Left cardiac atrium (tissue), 4 donors: ENCODE results near the gene POTEG. TPM values are rescaled to one million over a fixed set of nuclear protein-coding genes. Genes with fewer than 3 reads are reported as not detected.
"Not testable (repeated sequence)": the region's sequence is repeated elsewhere in the genome, so short reads cannot be mapped to it uniquely, and the experiment has no call there.

Source experiments
- ATAC-seq, 2 donors: fragments of 200-7000 bp; cut with Tn5 transposase; one replicate each; pipeline ENCODE4 v1.9.1; 2020; ENCODE audit warnings: mild to moderate bottlenecking in 2 of 2, moderate library complexity in 2 of 2
- DNase-seq: peaks from one replicate; pipeline ENCODE4 v3.0.0-alpha.2; 2020
- intact Hi-C, 2 donors: fragments of 100-400 bp; cut with DNase I; formaldehyde crosslinking; loops; one replicate each; pipeline versions ENCODE4 v1.14.1 to v1.15.1; 2022 to 2023
- long read RNA-seq: library from polyadenylated mRNA; unstranded; transcript quantifications from one replicate; pipeline ENCODE4 v2.0.0, GENCODE V29; 2021
- total RNA-seq, 2 donors: library from RNA; stranded (reverse); fragmentation: NEBNext Ultra II Directional; extraction: Animal tissue kit (Norgen Biotek cat#: 25700); gene quantifications; one replicate each; pipeline ENCODE4 v1.2.1, GENCODE V29; 2021
- donor health status: DM: no; HTN: yes; CAD: no.
- donor health status: DM: no; HTN: yes; CAD: no; lungs with severe emphysema.
- donor health status: DM: yes; HTN: yes; CAD: no.
- donor health status: Dilated cardiomyopathy.

The POTEG gene
- total RNA-seq: not detected
- long read RNA-seq: 0 reads

DNA sequence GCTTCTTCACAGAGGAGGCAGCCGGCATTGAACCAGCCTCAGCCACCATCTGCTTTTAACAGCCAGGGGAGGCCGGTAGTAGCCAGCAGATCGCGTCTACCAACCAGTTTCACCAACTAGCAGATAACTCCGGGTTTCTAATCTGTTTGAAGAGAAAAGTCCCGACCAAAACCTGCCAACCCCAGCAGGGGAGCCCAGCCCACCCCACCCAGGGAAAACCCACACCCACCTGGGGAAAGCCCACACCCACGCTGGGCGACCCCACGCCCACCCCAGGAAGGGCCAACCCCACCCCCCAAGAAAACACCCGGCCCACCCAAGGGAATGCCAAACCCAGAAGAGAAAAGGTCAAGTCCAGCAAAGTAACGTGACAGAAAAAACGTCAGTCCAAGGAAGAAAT is at the start of gene POTEG:
Gene POTEG (minus strand): TSS at position 101 of the 400 bp plus-strand sequence. CDS start 52 bp downstream, at position 49.
- intact Hi-C loops: not testable (repeated sequence)

DNA sequence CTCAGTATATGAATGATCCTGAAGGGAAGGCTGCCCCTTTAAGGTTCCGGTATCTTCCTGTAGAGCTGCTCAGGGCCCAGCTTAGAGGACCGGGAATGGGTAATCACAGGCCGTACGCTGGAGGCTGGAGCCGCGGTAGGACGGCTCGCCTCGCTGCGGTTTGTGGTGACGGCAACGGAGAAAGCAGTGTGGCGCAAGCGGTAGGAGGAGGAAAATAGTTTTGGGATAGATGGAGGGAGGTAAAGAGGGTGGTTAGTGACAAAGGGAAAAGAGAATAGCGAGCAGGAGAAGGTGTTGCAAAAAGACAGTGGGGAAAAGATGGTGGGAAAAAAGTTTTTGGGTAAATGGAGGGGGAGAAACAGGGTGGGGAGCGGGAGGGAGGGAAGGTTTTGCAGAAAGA is 48.0 kb upstream of the POTEG start:
- intact Hi-C loops, ATAC-seq, DNase-seq: not testable (repeated sequence)

More for the DNA sequence above, at the start of gene POTEG:
- not testable (repeated sequence) for DNase-seq, ATAC-seq

DNA sequence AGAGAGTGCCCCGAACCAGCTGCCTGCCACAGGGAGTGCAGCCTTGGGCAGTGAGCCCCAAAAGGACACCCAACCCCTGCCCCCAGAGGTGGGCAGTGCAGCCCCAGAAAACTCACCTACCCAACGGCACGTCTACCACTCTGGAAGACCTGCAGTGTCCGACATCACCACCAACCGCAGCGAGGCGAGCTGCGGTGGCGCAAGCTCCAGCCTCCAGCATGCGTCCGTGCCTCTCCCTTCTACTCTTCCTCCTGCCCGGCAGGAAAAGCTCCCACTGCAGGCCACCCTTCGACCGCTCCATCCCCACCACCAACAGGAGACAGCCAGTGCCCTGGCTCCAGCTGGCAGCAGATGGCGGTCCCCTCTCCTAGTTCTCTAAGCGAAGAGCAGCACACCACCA is 47.3 kb upstream of the POTEG start:
- ATAC-seq, intact Hi-C loops, DNase-seq: not testable (repeated sequence)

DNA sequence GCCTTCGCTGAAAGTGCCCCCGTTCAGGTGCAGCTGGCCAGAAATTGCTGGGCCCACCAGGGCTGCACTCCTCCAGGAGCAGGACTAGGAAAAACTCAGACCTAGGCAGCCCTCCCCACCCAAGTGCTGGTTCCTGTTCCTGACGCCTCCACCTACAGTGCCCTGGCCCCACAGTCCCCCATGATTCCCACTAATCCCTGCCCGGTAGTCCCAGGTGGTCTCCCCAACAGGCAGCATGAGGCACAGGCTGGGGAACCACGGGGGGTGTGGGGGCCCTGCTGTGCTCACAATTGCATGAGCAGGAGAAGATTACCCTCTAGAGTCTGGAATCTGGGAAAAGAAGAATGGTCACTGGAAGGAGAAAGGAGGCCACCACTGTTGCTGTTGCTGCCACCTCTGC is 46.4 kb upstream of the POTEG start:
- intact Hi-C loops: not testable (repeated sequence)

DNA sequence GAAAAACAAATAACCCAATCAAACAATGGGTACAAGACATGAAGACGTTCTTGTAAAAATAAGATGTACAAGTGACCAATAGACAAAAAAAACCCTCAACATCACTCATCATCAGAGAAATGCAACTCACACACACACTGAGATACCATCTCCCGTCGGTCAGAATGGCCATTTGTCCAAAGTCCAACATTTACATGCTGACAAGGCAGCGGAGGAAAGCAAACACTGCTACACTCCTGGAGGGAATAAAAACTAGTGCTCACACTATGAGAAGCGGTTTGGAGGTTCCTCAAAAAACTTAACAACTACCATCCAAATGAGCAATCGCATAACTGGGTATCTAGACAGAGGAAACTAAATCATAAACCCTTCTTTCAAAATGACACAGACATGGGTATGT is 11.6 kb upstream of the POTEG start:
- ATAC-seq, DNase-seq, intact Hi-C loops: not testable (repeated sequence)

More for the DNA sequence above, 46.4 kb upstream of the POTEG start:
- not testable (repeated sequence) for DNase-seq
- ATAC-seq: peak in 1 of 2 donors; percentile 29

DNA sequence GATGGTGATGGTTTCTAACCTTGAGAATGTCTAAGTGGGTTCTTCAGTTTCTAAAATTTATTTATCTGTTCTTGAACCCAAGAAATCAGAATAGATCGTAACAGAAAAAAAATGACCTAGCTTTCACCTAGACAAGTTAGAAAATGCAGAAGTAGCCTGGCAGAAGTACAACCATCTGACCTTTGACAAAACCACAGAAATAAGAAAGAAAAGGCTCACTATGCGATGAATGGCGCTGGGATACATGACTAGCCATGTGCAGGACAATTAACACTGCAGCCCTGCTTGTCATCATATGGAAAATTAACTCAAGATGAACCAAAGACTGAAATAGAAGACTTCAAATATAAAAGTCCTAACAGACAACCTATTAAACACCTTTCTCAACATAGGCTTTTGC is 5.7 kb upstream of the POTEG start:
- intact Hi-C loops, ATAC-seq: not testable (repeated sequence)

DNA sequence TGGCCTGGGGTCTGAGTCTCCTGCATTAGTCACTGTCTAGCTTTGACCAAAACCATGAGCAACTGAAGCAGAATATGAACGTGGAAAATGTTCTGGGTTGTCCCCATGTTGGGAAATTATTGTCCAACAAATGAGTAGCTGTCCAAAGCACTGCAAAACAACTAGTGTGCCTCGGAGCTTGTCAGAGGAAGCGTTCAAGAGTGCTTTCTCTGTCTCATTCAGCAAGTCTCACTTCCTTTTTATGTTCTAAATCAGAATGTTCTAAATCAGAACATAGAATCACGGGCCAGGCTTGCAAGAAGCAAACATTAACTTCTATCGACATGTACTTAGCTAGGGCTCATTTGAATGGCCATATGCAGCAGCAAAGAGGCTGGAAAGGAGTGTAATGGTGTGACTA is 5.1 kb upstream of the POTEG start:
- DNase-seq, ATAC-seq, intact Hi-C loops: not testable (repeated sequence)

More for the DNA sequence above, 5.7 kb upstream of the POTEG start:
- DNase-seq: not testable (repeated sequence)

DNA sequence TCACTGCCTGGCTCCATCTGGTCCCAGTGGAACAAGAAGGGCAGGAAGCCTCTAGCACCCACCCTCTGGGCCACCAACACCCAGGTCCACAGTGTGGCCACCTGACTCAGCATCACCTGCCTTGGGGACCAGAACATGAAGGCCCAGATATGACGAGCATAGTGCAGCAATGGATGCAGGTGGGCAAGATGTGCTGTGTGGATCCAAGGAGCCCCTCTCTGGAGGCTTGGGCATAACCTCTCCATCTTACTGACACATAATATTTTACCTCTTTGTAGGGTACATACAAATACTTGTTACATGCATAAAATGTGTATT is 2.9 kb upstream of the POTEG start:
- intact Hi-C loops, DNase-seq, ATAC-seq: not testable (repeated sequence)

DNA sequence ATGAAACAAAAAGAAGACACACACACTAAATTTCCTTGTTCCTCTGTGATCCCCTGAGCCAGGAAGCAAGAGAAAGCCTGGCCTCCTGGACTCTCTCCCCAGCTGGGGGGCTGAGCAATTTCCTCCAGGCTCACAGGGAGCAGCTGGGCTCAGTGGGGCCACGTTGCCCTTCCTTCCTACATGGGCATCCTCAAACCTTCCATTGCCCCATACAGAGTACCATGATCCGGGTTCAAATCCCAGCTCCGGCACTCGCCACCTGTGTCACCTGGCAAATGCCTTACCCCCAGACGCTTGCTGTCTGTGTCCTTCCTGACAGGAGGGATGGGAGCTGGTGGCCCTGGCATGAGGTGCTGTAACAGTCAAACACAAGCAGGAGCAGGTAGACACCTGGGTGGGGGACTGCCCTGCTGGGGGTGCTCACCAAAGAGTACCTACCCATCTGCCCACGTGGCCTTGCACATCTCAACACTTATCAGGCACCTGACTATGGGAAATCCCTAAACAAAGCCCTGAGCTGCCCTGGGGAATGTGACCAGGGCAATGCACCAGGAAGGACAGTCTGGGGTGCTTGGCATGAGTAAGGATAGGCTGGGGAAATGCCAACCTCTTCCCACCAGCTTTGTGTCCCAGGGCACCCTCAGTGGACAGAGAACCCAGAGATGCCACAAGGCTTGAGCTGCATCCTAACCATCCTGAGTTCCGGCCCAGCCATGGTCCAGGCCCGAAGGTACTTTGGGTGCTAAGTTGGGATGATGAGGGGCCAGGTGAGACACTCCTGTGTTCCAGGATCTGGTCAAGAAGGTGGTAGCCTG is 2.4 kb upstream of the POTEG start:
- intact Hi-C loops, DNase-seq: not testable (repeated sequence)
- peak in 1 of 2 donors; percentile 35 for ATAC-seq

DNA sequence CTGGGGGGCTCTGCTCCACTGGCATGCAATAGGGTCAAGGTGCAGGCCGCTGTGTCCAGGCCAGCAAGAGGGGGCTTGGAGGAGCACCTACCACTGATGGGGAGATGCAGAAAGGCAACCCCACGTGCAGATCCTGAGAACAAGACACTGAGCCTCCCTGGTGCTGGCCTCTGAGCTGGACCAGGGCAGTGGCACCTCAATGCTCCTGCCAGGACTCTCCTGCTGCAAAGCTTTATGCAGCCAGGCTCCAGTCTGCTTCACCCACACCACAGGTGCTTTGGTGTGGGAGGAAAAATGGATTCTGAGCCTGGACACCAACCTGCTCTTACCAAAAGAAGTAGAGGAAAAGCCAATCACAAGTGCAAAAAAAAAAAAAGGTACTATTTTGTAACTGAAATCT is 1.7 kb upstream of the POTEG start:
- DNase-seq, ATAC-seq, intact Hi-C loops: not testable (repeated sequence)

DNA sequence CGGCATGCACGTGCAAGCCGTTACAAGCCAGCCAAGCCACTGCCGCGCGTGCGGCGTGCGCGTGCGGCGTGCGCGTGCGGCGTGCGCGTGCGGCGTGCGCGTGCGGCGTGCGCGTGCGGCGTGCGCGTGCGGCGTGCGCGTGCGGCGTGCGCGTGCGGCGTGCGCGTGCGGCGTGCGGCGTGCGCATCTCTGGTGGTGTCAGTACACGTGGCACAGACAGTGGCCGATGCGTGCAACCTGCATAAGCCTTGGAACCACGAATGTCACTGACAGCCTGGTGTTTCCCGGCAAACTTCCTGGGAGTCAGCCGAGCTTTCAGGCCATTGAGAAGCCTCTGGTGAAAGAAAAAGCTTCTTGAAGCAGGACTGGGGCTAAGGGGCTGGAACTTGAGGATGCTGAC is 750 bp upstream of the POTEG start:
- DNase-seq, intact Hi-C loops, ATAC-seq: not testable (repeated sequence)

DNA sequence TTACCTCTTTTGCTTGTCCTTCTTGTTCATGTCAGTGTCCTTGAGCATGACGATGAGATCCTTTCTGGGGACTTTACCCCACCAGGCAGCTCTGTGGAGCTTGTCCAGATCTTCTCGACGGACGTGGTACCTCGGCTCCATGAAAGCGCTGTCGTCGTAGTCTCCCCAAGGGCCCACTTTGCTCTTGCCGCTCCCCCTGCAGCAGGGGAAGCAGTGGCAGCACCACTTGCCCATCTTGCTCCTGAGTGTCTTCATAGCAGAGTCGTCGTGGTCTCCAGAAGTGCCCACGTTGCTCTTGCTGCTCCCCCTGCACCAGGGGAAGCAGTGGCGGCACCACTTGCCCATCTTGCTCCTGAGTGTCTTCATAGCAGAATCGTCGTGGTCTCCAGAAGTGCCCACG is 376 bp downstream of the POTEG start:
- not testable (repeated sequence) for DNase-seq, ATAC-seq

DNA sequence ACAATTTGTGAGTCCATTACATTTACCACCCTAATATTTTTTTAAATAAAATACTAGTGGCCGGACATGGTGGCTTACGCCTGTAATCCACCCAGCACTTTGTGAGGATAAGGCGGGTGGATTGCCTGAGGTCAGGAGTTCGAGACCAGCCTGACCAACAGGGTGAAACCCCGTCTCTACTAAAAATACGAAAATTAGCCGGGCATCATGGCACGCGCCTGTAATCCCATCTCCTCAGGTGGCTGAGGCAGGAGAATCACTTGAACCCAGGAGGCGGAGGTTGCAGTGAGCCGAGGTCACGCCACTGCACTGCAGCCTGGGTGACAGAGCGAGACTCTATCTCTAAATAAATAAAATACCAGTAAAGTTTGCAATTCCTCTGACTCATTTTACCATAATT is 25.6 kb downstream of the POTEG start:
- intact Hi-C loops, DNase-seq, ATAC-seq: not testable (repeated sequence)

More for the DNA sequence above, 376 bp downstream of the POTEG start:
- intact Hi-C loops: not testable (repeated sequence)

DNA sequence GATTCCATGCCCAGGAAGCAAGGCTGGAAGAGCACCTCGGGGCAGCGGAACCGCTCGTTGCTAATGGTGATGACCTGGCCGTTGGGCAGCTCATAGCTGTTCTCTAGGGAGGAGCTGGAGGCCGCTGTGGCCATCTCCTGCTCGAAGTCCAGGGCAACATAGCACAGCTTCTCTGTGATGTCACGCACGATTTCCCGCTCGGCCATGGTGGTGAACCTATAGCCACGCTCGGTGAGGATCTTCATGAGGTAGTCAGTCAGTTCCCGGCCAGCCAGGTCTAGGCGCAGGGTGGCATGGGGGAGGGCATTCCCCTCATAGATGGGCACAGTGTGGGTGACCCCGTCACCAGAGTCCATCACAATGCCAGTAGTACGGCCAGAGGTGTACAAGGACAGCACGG is 32.0 kb downstream of the POTEG start:
- ATAC-seq, intact Hi-C loops, DNase-seq: not testable (repeated sequence)

DNA sequence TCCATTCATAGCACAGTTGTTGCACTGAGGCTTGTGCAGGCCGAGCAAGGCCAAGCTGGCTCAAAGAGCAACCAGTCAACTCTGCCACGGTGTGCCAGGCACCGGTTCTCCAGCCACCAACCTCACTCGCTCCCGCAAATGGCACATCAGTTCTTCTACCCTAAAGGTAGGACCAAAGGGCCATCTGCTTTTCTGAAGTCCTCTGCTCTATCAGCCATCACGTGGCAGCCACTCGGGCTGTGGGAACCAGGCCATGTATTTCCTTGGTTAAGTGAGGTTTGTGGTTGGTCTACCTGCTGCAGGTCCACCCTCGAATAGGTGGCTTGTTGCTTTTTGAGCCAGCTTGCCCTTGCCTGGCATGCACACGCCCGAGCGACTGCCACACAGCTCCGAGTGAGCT is 39.4 kb downstream of the POTEG start:
- DNase-seq, ATAC-seq, intact Hi-C loops: not testable (repeated sequence)

DNA sequence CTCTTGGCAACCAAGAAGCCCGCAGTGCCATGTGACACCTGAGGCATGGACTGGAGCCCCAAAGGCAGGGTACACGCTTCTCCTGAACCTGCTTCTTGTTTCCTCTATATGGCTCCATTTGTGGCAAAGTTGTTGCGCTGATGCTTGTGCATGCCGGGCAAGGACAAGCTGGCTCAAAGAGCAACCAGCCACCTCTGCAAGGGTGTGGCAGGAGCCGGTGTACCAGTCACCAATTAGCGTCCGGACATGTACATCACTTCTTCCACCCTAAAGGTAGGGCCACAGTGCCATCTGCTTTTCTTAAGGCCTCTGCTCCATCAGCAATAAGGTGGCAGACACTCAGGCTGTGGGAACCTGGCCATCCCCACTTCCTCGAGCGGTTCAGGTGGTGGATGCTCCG is 43.9 kb downstream of the POTEG start:
- DNase-seq, intact Hi-C loops, ATAC-seq: not testable (repeated sequence)

DNA sequence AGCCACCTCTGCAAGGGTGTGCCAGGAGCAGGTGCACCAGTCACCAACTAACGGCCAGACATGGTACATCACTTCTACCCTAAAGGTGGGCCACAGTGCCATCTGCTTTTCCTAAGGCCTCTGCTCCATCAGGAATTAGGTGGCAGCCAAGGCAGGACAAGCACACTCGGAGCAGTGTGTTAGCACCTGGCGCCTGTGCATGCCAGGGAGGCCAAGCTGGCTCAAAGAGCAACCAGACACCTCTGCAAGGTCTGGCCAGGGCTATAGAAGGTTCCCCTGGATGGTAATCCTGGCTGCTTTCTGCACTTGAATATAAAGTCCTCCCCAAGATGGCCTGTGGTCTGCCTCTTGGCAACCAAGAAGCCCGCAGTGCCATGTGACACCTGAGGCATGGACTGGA is 45.4 kb downstream of the POTEG start:
- ATAC-seq, DNase-seq, intact Hi-C loops: not testable (repeated sequence)

DNA sequence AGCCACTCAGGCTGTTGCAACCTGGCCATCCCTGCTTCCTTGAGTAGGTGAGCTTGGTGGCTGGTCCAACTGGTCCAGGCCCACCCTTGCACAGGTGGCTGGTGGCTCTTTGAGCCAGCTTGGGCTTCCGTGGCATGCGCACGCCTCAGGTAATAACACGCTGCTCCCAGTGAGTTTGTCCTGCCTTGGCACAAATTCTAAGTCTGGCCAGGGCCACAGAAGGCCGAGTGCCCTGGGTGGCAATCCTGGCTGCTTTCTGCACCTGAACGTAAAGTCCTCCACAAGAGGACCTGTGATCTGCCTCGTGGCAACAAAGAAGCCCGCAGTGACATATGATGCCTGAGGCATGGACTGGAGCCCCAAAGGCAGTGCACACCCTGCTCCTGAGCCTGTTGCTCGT is 47.1 kb downstream of the POTEG start:
- intact Hi-C loops, DNase-seq, ATAC-seq: not testable (repeated sequence)

DNA sequence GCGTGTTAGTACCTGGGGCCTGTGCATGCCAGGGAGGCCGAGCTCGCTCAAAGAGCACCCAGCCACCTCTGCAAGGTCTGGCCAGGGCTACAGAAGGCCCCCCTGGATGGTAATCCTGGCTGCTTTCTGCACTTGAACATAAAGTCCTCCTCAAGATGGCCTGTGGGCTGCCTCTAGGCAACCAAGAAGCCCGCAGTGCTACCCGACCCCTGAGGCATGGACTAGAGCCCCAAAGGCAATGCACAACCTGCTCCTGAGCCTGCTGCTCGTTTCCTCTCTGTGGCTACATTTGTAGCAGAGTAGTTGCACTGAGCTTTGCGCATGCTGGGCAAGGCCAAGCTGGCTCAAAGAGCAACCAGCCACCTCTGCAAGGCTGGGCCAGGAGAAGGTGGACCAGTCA is 47.8 kb downstream of the POTEG start:
- DNase-seq, ATAC-seq, intact Hi-C loops: not testable (repeated sequence)

DNA sequence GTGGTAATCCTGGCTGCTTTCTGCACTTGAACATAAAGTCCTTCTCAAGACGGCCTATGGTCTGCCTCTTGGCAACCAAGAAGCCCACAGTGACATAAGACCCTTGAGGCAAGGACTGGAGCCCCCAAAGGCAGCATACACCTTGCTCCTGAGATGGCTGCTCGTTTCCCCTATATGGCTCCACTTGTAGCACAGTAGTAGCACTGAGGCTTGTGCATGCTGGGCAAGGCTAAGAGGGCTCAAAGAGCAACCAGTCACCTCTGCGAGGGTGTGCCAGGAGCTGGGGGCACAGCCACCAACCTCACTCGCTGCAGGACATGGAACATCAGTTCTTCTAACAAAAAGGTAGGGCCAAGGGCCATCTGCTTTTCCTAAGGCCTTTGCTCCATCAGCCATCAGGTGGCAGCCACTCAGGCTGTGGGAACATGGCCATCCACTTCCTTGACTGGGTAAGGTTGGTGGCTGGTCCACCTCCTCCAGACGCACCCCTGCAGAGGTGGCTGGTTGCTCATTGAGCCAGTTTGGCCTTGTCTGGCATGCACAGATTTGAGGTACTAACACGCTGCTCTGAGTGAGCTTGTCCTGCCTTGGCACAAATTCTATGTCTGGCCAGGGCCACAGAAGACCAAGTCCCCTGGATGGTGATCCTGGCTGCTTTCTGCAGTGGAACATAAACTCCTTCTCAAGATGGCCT is 49.9 kb downstream of the POTEG start:
- intact Hi-C loops, DNase-seq, ATAC-seq: not testable (repeated sequence)
